ENCODE results near the gene ERCC1.

The ERCC1 gene

GRCh38 chr19:45403781-45404556, 19.7 kb downstream of the ERCC1 start:
- DNase-seq: peak; percentile 51 to 55

- no peak for DNase-seq
These were observed 20.4 kb downstream of the ERCC1 start for GRCh38 chr19:45403272-45403671.

DNA sequence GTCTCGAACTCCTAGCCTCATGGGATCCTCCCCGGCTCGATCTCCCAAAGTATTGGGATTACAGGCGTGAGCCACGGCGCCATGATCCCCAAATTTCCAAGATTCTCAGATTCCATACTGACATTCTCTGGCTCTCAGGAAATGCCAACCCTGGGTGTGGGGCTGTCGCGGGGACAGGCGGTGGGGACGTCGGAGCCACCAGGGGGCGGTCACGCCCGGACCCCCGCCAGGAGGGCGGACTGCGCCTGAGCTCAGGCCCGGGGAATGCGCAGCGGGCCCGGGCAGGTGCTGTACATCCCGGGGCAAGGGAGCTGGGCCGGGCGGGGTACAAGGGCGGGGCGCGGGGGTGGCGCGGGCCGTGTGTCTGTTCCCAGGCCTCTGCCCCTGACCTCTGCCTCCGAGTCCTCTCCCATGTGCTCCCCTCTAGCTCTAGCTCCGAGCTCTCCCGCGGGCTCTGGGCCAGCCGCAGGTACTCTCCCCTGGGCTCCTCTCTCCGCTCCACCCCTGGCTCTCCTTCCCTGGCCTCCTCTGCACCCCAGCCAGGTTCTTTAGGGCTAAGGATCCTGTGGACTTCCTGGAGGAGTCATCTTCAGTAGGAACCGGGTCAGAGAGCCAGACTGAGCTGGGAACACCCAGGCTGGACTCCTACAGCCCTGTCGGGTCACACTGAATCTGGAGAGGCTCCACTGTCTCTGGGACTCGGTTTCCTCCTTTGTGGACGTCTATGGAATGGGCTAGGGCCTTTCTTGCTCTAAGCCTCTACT, 21.2 kb downstream of the ERCC1 start:
- peak; percentile 20 to 37 for DNase-seq

- DNase-seq: no peak
These were observed 21.9 kb downstream of the ERCC1 start for GRCh38 chr19:45401815-45402214.

- no peak for DNase-seq
These were observed 23.5 kb downstream of the ERCC1 start for GRCh38 chr19:45400192-45400591.

- DNase-seq: no peak
These were observed 27.7 kb downstream of the ERCC1 start for GRCh38 chr19:45395821-45396617.

GRCh38 chr19:45391871-45392665, 31.6 kb downstream of the ERCC1 start:
- no peak for DNase-seq

- no peak for DNase-seq
These were observed 32.4 kb downstream of the ERCC1 start for GRCh38 chr19:45391346-45391745.

DNA sequence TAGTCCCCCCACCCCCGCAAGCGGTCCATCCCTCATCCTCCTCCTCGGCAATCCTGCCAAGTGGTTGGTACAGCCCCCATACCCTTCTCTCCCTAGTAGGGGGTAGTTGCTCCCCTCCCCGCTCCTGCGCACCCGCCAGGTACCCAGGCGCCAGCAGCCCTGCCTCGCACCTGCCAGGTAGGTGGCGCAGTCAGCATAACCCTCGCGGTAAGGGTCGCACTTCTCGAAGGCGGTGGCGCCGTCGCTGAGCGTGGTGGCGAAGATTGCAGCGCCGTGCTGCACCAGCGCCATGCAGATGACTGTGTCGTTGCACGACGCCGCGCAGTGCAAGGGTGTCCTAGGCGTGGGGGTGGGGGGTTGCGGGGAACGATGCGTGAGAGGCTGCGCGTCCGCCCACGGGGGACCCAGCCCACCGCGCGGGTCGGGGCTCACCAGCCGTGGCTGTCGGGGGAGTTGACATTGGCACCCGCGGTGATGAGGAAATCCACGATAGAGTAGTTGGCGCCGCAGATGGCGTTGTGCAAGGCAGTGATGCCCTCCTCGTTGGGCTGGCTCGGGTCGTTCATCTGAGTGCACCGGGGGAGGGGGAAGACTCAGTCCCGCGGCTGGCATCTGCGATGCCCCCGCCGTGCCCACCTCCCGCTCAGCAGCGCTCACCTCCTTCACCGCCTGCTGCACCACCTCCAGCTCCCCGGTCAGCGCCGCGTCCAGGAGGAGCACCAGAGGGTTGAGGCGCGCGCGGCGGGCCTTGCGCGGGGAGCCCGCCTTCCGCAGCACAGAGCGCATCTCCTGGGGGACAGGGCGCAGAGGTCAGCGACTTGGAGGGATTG, 38.1 kb downstream of the ERCC1 start:
- DNase-seq: no peak

- no peak for DNase-seq
These were observed 41.3 kb downstream of the ERCC1 start for GRCh38 chr19:45382426-45382825.

DNA sequence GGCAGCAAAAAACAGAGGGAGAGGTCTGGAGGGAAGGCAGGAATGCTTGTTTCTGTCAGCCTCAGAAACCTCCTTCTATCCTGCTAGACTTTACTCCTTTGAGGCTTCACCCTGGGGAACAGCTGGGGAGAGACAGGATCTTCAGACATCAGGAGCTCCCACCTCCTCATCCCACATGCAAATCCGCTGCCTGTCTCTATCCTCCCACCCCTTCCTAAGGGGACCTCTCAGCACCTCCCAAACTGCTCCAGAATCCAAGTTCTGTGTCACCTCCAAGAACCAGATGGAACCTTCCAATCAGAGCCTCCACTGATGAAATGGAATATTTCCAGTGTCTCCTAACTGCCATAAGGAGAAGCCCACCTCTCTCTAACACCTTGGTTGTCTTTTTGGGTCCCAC, 43.6 kb downstream of the ERCC1 start:
- DNase-seq: no peak

GRCh38 chr19:45376045-45376724, 47.5 kb downstream of the ERCC1 start:
- no peak for DNase-seq

GRCh38 chr19:45370410-45371204, 53.1 kb downstream of the ERCC1 start, which contains the start of gene ERCC2:
Gene ERCC2, minus strand, starts transcription at chr19:45370573. Its CDS starts 33 bp downstream, at chr19:45370540.
- peak; percentile 99 for DNase-seq

- DNase-seq: no peak
These were observed 54.9 kb downstream of the ERCC1 start for GRCh38 chr19:45368737-45369340.

DNA sequence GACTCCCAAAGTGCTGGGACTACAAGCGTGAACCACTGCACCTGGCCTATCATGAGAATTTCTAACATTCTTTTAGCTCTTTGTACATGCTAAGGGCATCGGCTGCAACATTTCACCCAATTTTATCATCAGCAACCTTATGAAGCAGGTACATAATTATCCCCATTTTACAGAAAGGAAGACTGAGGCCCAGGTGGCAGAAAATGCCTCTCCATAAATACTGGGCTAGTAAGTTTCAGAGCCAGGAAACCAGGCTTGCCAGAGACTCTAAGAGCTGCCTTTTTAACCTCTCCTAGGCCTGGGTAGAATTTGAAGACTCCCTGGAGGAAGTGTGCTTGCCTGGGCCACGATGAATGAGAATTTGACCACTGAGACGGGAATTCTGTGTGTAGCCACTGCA, 55.6 kb downstream of the ERCC1 start:
- no peak for DNase-seq

DNA sequence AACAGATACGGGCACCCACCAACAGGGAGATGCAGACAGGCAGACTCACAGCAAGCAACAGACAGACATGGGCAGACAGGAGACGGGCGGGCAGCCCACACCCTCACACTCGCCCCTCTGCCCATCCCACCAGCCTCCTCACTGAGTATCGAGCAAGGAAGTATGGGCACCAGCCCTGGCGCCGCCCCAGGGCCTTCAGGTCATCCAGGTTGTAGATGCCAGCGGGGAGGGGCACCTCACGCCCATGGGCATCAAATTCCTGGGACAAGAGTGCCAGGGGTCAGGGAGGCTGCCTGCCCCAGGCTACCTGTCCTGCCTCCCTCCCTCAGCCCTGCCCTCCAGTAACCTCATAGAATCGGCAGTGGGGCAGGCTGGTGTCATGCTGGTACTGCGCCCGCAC, 59.0 kb downstream of the ERCC1 start:
- DNase-seq: no peak

GRCh38 chr19:45363861-45364459, 59.8 kb downstream of the ERCC1 start:
- no peak for DNase-seq

DNA sequence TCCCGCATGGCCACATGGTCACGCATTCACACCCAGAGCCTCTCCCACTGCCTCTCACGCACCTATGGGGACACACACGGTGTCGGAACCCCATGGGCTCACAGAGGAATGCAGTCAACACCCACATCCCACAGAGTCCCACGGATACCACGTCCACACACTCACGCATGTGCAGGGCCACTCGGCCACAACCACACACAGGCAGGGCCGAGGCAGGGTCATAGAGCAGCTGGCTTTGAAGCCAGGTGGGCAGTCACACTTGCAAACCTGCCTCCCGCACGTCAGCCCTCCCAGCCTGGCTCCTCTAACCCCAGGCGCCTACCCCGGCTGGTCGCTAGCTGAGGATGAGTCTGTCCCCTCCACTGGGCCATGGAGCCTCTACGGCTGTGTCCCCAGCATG, 61.4 kb downstream of the ERCC1 start:
- no peak for DNase-seq

GRCh38 chr19:45361608-45362007, 62.1 kb downstream of the ERCC1 start:
- DNase-seq: no peak

All from stimulated activated CD4-positive, alpha-beta T cell treated with anti-CD3 and anti-CD28 coated beads, Interleukin-4, amount 100 ng/mL, for 4 hours (primary cell).